Neural cell (in vitro differentiated cells): ENCODE measurements around the gene C12orf75. TPM values are rescaled to one million over a fixed set of nuclear protein-coding genes. Genes with fewer than 3 reads are reported as not detected.
"Not testable (repeated sequence)": the region's sequence is repeated elsewhere in the genome, so short reads cannot be mapped to it uniquely, and the experiment has no call there.

Experiments
- H2AFZ ChIP-seq: fragments of 200-600, 300-800 bp; sonication (generic), shearing (Covaris generic); 2 replicates; pipeline ENCODE4 v1.6.0; 2014; ENCODE audit warnings: low read depth, mild to moderate bottlenecking, antibody characterized with exemption, low read length, moderate library complexity
- H3F3A ChIP-seq: fragments of 200-600 bp; shearing (Covaris generic); 2 replicates; pipeline ENCODE4 v1.6.1; 2016; ENCODE audit warnings: mild to moderate bottlenecking, moderate library complexity, mixed read lengths, antibody characterized with exemption, low read length; ENCODE audit not compliant: insufficient read depth, poor library complexity, severe bottlenecking
- H3K27ac ChIP-seq: fragments of 200-600, 300-800 bp; sonication (generic), shearing (Covaris generic); 2 replicates; pipeline ENCODE4 v1.5.1; 2014; ENCODE audit warnings: mild to moderate bottlenecking, low read length, moderate library complexity
- H3K27me3 ChIP-seq: fragments of 300-800, 200-600 bp; sonication (generic), shearing (Covaris generic); 2 replicates; pipeline ENCODE4 v1.6.0; 2014; ENCODE audit warnings: mild to moderate bottlenecking, low read depth, low read length, moderate library complexity; ENCODE audit not compliant: insufficient read depth
- H3K36me3 ChIP-seq: fragments of 300-800, 200-600 bp; sonication (generic), shearing (Covaris generic); 2 replicates; pipeline ENCODE4 v1.5.1; 2014; ENCODE audit warnings: mild to moderate bottlenecking, antibody characterized with exemption, low read length, moderate library complexity; ENCODE audit not compliant: insufficient read depth
- H3K4me2 ChIP-seq: fragments of 300-800, 200-600 bp; sonication (generic), shearing (Covaris generic); 2 replicates; pipeline ENCODE4 v1.6.0; 2014; ENCODE audit warnings: mild to moderate bottlenecking, low read length
- H3K4me3 ChIP-seq: fragments of 300-800, 200-600 bp; sonication (generic), shearing (Covaris generic); 2 replicates; pipeline ENCODE4 v1.5.1; 2014; ENCODE audit warnings: mild to moderate bottlenecking, low read length, moderate library complexity
- H3K79me2 ChIP-seq: fragments of 200-600 bp; shearing (Covaris generic); replicated peaks from 2 replicates; pipeline ENCODE4 v1.6.0; 2014; ENCODE audit warnings: mild to moderate bottlenecking, low read length, moderate library complexity; ENCODE audit not compliant: insufficient read depth
- H3K9ac ChIP-seq: fragments of 300-800, 200-600 bp; sonication (generic), shearing (Covaris generic); 2 replicates; pipeline ENCODE4 v1.6.1; 2016; ENCODE audit warnings: mild to moderate bottlenecking, low read length, mixed read lengths
- H3K9me2 ChIP-seq: fragments of 200-600 bp; shearing (Covaris generic); 2 replicates; pipeline ENCODE4 v1.6.1; 2016; ENCODE audit warnings: mild to moderate bottlenecking, low read length, mixed read lengths; ENCODE audit not compliant: insufficient read depth
- H3K9me3 ChIP-seq: fragments of 200-600, 300-800 bp; sonication (generic), shearing (Covaris generic); 2 replicates; pipeline ENCODE4 v1.6.1; 2016; ENCODE audit warnings: mild to moderate bottlenecking, mixed run types, low read length, moderate library complexity, mixed read lengths
- H4K20me1 ChIP-seq: fragments of 200-600 bp; shearing (Covaris generic); 2 replicates; pipeline ENCODE4 v1.6.1; 2016; ENCODE audit warnings: mild to moderate bottlenecking, mixed run types; ENCODE audit not compliant: insufficient read depth
- polyA plus RNA-seq: library from polyadenylated mRNA; depleted of rRNA; stranded (reverse); fragments of >200 nt; gene quantifications from 2 replicates; pipeline ENCODE4 v1.2.3, GENCODE V29; 2014

C12orf75 gene
- polyA plus RNA-seq, 1 donor from 2014 or later = 25.2 TPM

GRCh38 chr12:105307601-105308314, 22.7 kb upstream of the C12orf75 start:
- H3K9ac ChIP-seq, H3K27me3 ChIP-seq: not testable (repeated sequence)

GRCh38 chr12:105308839-105309238, 21.7 kb upstream of the C12orf75 start:
- not testable (repeated sequence) for H3K27ac ChIP-seq, H3K4me2 ChIP-seq, H3K4me3 ChIP-seq, H3K36me3 ChIP-seq, H3K9ac ChIP-seq, H2AFZ ChIP-seq, H4K20me1 ChIP-seq, H3K9me2 ChIP-seq, H3K9me3 ChIP-seq, H3F3A ChIP-seq, H3K27me3 ChIP-seq, H3K79me2 ChIP-seq

More at GRCh38 chr12:105307601-105308314, 22.7 kb upstream of the C12orf75 start:
- not testable (repeated sequence) for H3K9me2 ChIP-seq, H3K79me2 ChIP-seq, H3F3A ChIP-seq, H3K4me3 ChIP-seq, H4K20me1 ChIP-seq, H3K9me3 ChIP-seq, H3K4me2 ChIP-seq, H3K27ac ChIP-seq, H2AFZ ChIP-seq, H3K36me3 ChIP-seq

- H3K27me3 ChIP-seq, H3K36me3 ChIP-seq, H3K9ac ChIP-seq, H3K9me2 ChIP-seq, H2AFZ ChIP-seq, H3K79me2 ChIP-seq, H3K27ac ChIP-seq, H3F3A ChIP-seq, H3K9me3 ChIP-seq, H3K4me2 ChIP-seq, H4K20me1 ChIP-seq, H3K4me3 ChIP-seq: not testable (repeated sequence)
Observed at GRCh38 chr12:105309384-105309783, 21.1 kb upstream of the C12orf75 start.

GRCh38 chr12:105310476-105311085, 19.9 kb upstream of the C12orf75 start:
- H3K4me2 ChIP-seq, H3K27me3 ChIP-seq, H3K79me2 ChIP-seq, H3K4me3 ChIP-seq, H3K27ac ChIP-seq, H3F3A ChIP-seq, H2AFZ ChIP-seq, H4K20me1 ChIP-seq, H3K36me3 ChIP-seq, H3K9me3 ChIP-seq, H3K9ac ChIP-seq, H3K9me2 ChIP-seq: not testable (repeated sequence)

GRCh38 chr12:105311936-105312335, 18.6 kb upstream of the C12orf75 start:
- not testable (repeated sequence) for H3K4me3 ChIP-seq, H2AFZ ChIP-seq, H3K9me3 ChIP-seq, H3K27me3 ChIP-seq, H3K27ac ChIP-seq, H3K4me2 ChIP-seq, H3K36me3 ChIP-seq, H3K9me2 ChIP-seq, H3F3A ChIP-seq, H3K9ac ChIP-seq, H4K20me1 ChIP-seq, H3K79me2 ChIP-seq

- H3K9me3 ChIP-seq, H3K36me3 ChIP-seq, H3K79me2 ChIP-seq, H3K4me2 ChIP-seq, H2AFZ ChIP-seq, H3K27ac ChIP-seq, H3K27me3 ChIP-seq, H3K4me3 ChIP-seq, H3K9ac ChIP-seq, H3F3A ChIP-seq, H3K9me2 ChIP-seq, H4K20me1 ChIP-seq: not testable (repeated sequence)
Observed at GRCh38 chr12:105313755-105314154, 16.7 kb upstream of the C12orf75 start.
